DMS 273 (cell line): Measurements from ENCODE around the gene ROCK2.

Experiments
- DNase-seq: peaks from one replicate; lab custom pipeline; 2025; ENCODE audit not compliant: unreplicated experiment; lab: John Stamatoyannopoulos, UW

ROCK2 gene

DNA sequence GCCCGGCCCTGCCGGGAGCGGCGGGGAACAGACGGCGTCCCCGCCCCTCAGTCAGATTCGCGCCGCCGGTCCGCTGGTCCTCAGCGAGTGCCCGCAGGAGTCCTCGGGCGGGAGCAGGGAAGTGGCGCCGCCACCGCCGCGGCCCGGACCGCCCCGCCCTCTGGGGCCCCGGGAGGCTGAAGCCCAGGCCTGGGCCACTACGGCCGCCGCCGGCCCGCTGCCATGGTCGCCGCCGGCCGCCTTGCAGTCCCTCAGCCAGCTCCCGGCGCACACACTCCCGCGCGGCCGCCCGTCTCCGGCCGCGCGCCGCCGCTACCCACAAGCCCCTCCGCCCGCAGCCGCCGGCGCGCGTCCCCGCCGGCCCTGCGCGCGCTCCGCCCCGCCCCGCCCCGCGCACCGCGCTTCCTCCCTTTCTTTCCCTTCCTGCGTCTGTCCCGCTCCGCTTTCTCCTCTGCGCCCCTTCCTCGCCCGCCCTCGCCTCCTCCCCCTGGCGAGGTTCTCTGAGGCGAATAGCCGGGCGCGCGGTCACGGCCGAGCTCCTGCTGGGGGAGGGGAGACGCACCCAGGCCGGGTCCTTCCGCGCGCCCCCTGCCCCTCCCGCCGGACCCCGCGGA lies at the start of gene ROCK2:
Gene ROCK2, minus strand, starts transcription at position 295 of the 614 bp plus-strand sequence. CDS start 500 bp downstream, outside the sequence.
- peak; percentile 94 for DNase-seq

DNA sequence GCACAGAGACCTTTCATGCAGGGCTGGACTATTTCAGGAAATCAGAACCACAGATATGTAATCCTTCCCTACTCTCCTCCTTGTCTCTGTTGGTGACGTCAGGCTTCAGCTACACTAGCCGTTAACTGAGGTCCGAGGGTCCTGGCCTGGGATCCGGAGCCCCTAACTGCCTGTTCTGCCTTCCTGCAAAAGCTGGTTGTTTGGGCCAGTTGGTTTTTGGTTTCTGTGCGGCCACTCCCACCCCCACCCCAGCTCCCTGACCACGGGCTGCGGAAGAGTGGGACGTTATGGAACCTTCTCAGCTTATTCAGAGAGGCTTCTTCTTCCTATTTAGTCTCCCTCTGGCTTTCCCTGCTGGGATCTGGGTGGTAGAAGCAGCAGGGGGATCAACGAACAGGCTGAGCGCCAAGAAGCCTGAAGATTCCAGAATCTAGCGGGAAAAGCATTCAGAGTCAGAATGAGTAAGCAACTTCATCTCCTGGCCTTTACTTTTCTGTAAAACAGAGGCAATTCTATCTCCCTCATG lies 49.3 kb upstream of the ROCK2 start:
- peak; percentile 16 for DNase-seq

DNA sequence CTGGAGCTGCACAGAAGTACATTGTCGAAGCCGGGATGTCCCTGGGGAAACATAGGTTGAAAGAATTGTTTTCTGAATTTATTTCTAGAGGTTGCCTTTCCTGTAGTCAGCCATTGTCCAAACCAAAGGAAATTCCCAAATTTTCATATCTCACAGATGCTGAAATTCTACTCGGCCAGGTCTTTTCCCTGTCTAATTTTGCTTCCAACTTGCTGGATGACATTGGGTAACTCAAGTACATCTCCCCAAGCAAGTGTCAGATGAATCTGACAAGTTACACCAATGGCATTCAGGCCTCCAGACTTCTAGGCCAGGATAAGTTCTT lies 47.5 kb upstream of the ROCK2 start:
- DNase-seq = no peak

DNA sequence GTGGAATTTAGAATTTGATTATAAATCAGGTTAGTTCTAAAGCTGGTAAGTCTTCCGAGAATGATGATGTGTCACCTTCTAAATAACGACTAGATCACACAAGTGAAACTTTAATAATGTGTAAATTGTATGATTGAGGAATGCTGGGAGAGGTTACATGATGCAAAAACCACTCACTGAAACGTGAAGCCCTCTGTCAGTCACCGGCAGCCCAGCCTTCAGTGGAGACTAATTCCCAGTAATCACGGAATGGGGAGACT lies 45.9 kb upstream of the ROCK2 start:
- DNase-seq = no peak

- DNase-seq = no peak
Observed at GRCh38 chr2:11389551-11390398, 45.3 kb upstream of the ROCK2 start.

GRCh38 chr2:11389052-11389420 lies 44.6 kb upstream of the ROCK2 start:
- DNase-seq = no peak

DNA sequence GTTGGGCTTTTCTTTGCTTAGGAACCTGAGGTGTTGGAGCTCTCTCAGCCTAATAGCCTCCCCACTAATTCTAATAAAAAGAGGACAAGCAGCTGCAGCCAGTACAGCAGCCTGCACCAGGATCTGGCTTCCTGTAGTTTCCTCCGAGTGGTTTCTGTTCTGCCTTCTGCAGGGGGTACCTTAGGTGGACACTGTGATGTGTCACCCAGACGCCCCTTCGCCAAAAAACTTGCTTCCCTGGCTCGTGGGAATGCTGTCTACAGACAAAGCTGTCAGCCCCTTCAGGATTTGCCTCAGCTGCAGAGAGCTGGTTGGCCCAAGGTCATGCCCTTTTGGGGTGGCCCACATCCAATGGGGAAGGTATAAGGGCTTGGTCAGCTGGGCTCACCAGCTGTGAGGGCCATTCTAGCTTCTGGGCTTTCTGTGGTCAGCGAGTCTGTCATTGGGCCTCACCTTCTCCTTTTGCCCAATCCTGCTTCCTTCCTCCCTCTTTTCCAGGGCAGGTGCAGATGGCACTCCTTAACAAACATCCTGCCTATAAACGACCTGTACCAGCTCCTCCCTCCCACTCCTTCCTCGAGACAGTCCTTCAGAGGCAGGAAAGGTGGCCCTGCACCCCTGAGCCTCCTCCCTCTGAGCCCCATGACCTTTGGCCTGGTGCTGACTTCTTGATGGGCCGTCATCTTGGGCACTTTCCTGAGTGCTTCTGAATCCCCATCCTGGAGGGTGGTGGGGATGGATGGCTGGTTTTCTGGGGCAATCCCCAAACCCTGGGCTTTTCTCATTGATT lies 44.0 kb upstream of the ROCK2 start:
- DNase-seq = no peak

GRCh38 chr2:11387843-11388242 lies 43.4 kb upstream of the ROCK2 start:
- no peak for DNase-seq

DNA sequence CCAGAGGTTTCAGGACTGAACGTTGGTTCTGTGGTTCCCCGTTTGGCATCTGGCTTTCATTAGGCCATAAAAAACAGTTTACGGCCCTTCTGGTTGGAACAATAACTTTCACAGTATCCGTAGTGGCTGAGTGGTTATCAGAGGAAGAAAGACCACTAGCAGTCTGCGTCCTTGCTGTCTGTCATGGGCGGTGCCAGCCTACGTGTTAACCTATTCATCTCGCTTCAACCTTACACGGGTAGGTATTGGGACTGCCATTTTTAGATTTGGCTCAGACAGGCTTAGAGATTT lies 42.6 kb upstream of the ROCK2 start:
- DNase-seq = no peak

- peak; percentile 29 for DNase-seq
Observed at GRCh38 chr2:11385847-11386246, 41.4 kb upstream of the ROCK2 start.

DNA sequence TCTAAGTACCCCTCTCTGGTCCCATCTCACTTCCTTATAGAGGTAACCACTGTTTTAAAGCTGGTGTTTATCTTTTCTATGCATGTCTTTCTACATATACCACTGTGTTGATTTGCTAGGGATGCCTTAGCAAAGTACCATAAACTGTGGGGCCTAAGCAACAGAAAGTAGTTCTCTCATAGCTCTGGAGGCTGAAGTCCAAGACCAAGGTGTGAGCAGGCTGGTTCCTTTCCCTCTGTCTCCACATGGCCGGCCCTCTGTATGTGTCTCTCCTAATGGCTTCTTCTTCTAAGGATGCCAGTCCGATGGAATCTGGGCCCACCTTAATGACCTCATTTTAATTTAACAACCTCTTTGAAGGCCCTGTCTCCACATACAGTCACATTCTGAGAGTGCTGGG lies 40.8 kb upstream of the ROCK2 start:
- no peak for DNase-seq

DNA sequence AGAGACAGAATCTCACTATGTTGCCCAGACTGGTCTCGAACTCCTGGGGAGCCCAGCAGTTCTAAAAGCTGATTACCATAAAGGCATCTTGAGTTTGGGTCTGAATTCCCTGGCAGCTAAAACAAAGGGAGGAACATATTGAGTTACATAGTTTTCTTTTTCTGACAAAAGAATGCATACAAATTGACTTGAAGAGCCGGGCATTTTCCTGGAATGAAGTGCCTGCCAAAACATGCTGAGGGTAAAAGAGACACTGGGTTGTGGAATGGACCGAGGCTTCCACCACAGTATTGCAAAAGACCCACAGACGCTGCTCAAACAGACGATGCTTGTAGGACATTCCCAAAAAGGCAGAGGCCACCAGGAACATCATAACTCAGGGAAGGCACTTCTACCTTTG lies 35.1 kb upstream of the ROCK2 start:
- DNase-seq = no peak

DNA sequence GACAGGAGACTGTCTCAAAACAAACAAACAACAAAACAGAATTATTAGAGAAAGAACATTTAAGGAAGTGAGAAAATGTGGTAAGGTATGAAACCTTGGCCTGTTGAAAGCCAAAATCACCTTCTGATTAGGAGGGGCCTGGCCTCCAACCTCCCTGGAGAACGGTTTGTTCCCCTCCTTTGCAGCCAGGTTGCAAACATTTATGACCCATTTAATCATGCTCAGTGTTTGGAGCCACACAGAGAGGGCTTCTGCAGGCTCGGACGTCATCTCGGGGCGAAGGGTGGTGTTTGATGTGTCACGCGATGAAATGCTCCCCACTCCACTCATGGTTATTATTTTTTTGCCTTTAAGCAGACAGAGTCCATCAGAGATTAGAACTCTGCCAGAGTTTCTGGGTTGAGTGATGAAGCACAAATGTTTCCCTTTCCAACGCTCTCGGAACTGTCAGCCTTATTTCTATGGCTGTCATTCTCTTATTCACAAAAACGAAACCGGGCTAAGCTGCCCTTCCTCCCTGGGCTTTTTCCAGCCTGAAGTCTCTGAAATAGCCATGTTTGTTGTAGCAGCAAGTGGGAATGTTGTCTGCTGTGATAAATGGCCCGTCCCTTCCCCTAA lies 33.6 kb upstream of the ROCK2 start:
- DNase-seq = no peak

- no peak for DNase-seq
Observed at GRCh38 chr2:11376071-11376470, 31.6 kb upstream of the ROCK2 start.

GRCh38 chr2:11375689-11376027 lies 31.2 kb upstream of the ROCK2 start:
- peak; percentile 82 for DNase-seq

DNA sequence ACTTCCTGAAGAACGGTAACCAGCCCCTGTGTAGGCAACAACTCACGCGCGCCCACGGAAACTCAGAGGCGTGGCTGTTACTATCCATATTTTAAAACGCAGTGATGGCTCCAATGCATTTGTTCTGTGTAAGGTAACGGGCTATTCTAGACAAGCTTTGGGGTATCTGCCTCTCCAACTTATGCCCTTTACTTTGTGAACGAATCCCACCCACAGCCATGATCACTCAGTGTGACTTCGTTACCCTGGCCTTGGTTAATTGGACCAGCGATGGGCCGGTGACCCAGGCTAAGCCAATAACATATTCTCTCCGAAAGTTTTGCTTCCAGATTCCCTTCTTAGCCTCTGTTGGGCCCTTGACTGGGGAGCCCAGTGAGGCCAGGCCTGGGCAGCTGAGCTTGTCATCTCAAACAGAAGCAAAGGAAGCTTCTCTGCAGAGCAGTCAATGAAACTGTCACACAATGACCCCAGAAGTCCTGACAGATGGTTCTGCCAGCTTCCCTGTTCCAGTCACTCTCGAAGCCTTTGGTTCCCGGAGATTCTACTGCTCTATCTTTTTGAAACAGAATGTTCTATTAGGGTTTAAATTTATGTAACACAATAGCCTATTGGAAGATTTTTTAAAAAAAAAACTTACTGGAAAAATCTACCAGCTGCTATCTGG lies 30.7 kb upstream of the ROCK2 start:
- no peak for DNase-seq

- DNase-seq = no peak
Observed at GRCh38 chr2:11373096-11373495, 28.7 kb upstream of the ROCK2 start.

DNA sequence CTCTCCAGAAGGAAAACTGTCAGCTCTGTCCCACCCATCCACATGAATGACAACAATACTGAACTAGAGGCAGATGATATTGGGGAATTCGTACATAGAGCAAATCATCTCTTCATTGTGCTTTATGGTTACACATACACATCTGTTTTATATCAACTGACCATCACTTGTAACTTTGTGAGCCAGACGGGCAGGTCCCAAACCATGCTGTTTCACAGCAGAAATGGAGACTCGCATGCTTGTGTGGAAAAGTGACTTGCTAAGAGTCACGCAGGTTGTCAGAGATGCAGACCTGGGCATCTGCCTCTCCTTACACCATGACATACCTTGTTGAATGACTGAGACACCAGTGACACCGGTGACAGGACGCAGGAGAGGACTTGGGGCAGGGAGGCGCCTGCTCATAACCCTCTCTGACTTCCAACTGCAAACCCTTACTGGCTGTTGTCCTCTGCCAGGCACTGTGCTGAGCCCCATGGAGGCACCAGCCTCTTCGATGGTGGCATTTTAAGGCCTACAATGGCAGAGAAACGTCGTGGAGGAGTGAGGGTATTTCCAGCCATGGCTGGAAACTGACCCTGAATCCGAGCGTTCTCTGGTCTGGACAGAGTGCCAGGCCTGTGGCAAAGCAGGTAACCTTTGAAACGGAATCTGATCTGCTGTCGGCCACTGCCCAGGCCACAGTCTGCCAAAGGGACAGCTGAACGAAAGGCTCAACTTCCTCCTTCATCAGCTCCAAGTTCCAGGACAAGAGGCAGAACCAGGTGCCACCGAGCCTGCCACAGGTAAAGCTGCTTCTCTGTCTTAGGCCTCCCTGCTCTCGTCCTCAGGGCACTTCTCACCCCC lies 26.9 kb upstream of the ROCK2 start:
- no peak for DNase-seq

GRCh38 chr2:11370377-11371091 lies 26.1 kb upstream of the ROCK2 start:
- DNase-seq = peak; percentile 34

DNA sequence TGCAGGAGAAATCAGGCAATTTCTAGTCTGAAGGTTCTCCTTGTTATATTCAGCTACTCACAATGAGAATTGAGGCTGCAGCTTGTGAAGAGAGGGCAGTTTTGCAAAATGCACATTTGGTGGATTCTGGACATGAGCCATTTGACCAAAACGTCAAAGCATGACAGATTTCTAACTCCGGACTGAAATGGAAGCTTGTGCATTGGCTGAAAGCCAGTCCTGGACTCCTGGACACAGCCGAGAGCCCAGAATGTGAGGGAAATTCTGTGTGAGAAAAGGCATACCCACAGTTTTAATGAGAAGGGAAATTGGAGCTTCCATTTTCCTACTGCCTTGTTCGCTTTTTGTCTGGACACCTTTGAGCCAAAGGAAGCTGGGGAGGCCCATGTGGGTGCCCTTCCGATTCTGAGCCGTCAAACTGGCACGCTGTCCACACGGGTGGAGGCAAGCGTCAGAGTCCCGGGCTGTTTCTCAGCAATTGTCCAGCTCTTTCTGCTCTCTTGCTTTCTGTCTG lies 23.7 kb upstream of the ROCK2 start:
- no peak for DNase-seq
